PC-9 (cell line): ENCODE measurements around the gene LRP3.

Source experiments
- CTCF ChIP-seq: fragments of 200-600 bp; sonication (generic); conservative IDR thresholded peaks from 2 replicates; pipeline ENCODE4 v1.6.1; 2017; ENCODE audit warnings: mixed run types, antibody characterized with exemption, mild to moderate bottlenecking, moderate library complexity
- EZH2 ChIP-seq: fragments of 200-600 bp; sonication (generic); IDR thresholded peaks from 2 replicates; pipeline ENCODE4 v1.8.0; 2017; ENCODE audit warnings: antibody characterized with exemption, low read depth

- TF ChIP-seq EZH2 = no peak
- no peak for TF ChIP-seq CTCF
These were observed 54.0 kb downstream of the LRP3 start for GRCh38 chr19:33248104-33248503.
